Keratinocyte (primary cell): ENCODE measurements around the gene EEF2. TPM values are rescaled to one million over a fixed set of nuclear protein-coding genes. Genes with fewer than 3 reads are reported as not detected.

Source experiments
- DNase-seq: peaks from one replicate; pipeline ENCODE4 v3.0.0-alpha.2; 2011; ENCODE audit warnings: low read depth, missing footprints, low spot score
- FAIRE-seq: peaks from 2 replicates; lab custom pipeline; 2011; peaks lifted over from hg19 to GRCh38; lab: Jason Lieb, UNC
- H2AFZ ChIP-seq: 2 replicates; pipeline ENCODE4 v1.6.0; 2012; ENCODE audit warnings: low read length, control low read depth, inconsistent platforms; ENCODE audit not compliant: control insufficient read depth
- H3K27ac ChIP-seq: 2 replicates; pipeline ENCODE4 v1.5.1; 2011; ENCODE audit warnings: low read length; ENCODE audit not compliant: control insufficient read depth, insufficient read depth
- H3K27me3 ChIP-seq: 3 replicates; pipeline ENCODE4 v1.6.0; 2011; ENCODE audit warnings: low read length; ENCODE audit not compliant: control insufficient read depth, insufficient read depth; ENCODE audit errors: extremely low read depth
- H3K36me3 ChIP-seq, 2 experiments: 2 replicates in 1 of 2; 3 replicates in 1 of 2; pipeline ENCODE4 v1.5.1; 2011; ENCODE audit warnings: low read length in 2 of 2, mild to moderate bottlenecking in 1 of 2; ENCODE audit not compliant: control insufficient read depth in 2 of 2, insufficient read depth in 2 of 2; ENCODE audit errors: extremely low read depth in 1 of 2
- H3K4me1 ChIP-seq: 3 replicates; pipeline ENCODE4 v1.5.1; 2011; ENCODE audit warnings: low read length; ENCODE audit not compliant: control insufficient read depth, insufficient read depth; ENCODE audit errors: extremely low read depth
- H3K4me2 ChIP-seq: 3 replicates; pipeline ENCODE4 v1.6.0; 2011; ENCODE audit warnings: low read depth, low read length; ENCODE audit not compliant: control insufficient read depth, insufficient read depth; ENCODE audit errors: extremely low read depth
- H3K4me3 ChIP-seq, 3 experiments: fragments of 200-600 bp in 1 of 3; sonication (generic) in 1 of 3; 2 replicates in 2 of 3; 3 replicates in 1 of 3; pipeline ENCODE4 v1.5.1; 2011 to 2016; ENCODE audit warnings: low read length in 3 of 3, mild to moderate bottlenecking in 3 of 3, control low read depth in 2 of 3, inconsistent platforms in 1 of 3, low read depth in 1 of 3, mixed read lengths in 1 of 3, mixed run types in 1 of 3, moderate library complexity in 1 of 3; ENCODE audit not compliant: control insufficient read depth in 2 of 3, insufficient read depth in 2 of 3; ENCODE audit errors: extremely low read depth in 1 of 3
- H3K79me2 ChIP-seq: 2 replicates; pipeline ENCODE4 v1.6.0; 2012; ENCODE audit warnings: low read length; ENCODE audit not compliant: control insufficient read depth, insufficient read depth
- H3K9ac ChIP-seq: 3 replicates; pipeline ENCODE4 v1.6.0; 2011; ENCODE audit warnings: low read length; ENCODE audit not compliant: control insufficient read depth, insufficient read depth; ENCODE audit errors: extremely low read depth
- H3K9me1 ChIP-seq: 3 replicates; pipeline ENCODE4 v1.6.0; 2011; ENCODE audit warnings: low read length; ENCODE audit not compliant: control insufficient read depth, insufficient read depth; ENCODE audit errors: extremely low read depth
- H3K9me3 ChIP-seq: 2 replicates; pipeline ENCODE4 v1.5.1; 2012; ENCODE audit warnings: low read depth, low read length; ENCODE audit not compliant: control insufficient read depth
- H4K20me1 ChIP-seq: 3 replicates; pipeline ENCODE4 v1.6.0; 2011; ENCODE audit warnings: low read length; ENCODE audit not compliant: control insufficient read depth, insufficient read depth; ENCODE audit errors: extremely low read depth
- CTCF ChIP-seq, 3 experiments: IDR thresholded peaks in 1 of 3; conservative IDR thresholded peaks in 1 of 3; optimal IDR thresholded peaks in 1 of 3; 2 replicates in 2 of 3; 3 replicates in 1 of 3; pipeline versions ENCODE3 to v1.5.1; 2011; ENCODE audit warnings: low read length in 3 of 3, mild to moderate bottlenecking in 3 of 3, moderate library complexity in 2 of 3, control low read depth in 1 of 3, inconsistent platforms in 1 of 3; ENCODE audit not compliant: insufficient read depth in 2 of 3; ENCODE audit errors: extremely low read depth in 1 of 3
- EZH2 ChIP-seq: IDR thresholded peaks from one replicate; pipeline ENCODE4 v1.6.1; 2012; ENCODE audit warnings: inconsistent platforms, mild to moderate bottlenecking, low read length, moderate library complexity
- dilution Hi-C: fragments of 300-500 bp; cut with MboI; formaldehyde crosslinking; loops from one replicate; pipeline ENCODE4 v1.7.0; 2020; ENCODE audit warnings: low sequenced_read_pairs; ENCODE audit not compliant: extremely low pct_ligation_motif_present
- polyA plus RNA-seq, 5 experiments: library from polyadenylated mRNA; depleted of rRNA in 3 of 5; stranded (reverse) in 3 of 5; stranded (forward) in 1 of 5; unstranded in 1 of 5; fragments of >200 nt; gene quantifications; 1 replicate in 1 of 5; 2 replicates in 3 of 5; 3 replicates in 1 of 5; pipeline versions ENCODE4 v1.2.1 to v1.2.3, GENCODE V29; 2011 to 2012; ENCODE audit warnings: missing spikeins in 2 of 5, low read depth in 1 of 5, low replicate concordance in 1 of 5

The EEF2 gene
- polyA plus RNA-seq, 1 donor (not counting 4 experiments of a cell fraction or from before 2014, with no cell fraction given): 1,193 TPM

DNA sequence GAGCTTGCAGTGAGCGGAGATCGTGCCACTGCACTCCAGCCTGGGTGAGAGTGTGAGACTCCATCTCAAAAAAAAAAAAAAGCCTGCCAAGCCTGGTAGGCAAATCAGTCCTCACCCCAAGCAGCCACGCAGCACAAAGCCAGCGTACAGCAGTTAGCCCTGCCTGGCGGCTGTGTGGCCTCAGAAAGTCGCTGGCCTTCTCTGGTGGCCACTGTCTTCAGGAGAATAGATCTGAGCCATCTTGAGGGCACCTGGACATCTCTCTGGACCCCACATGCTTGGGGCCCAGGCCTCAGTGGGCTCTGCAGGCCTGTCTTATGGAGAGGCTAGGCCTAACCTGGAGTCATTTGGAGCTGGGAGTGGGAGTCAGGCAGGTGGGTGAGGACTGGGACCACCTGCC lies 45.3 kb upstream of the EEF2 start:
- FAIRE-seq: no peak
- peaks cover 6 to 23% of the 10 kb centered on the region in 2 experiments for H3K36me3 ChIP-seq

GRCh38 chr19:4029247-4029614 lies 44.0 kb upstream of the EEF2 start:
- Histone ChIP-seq H3K9me3 (no peaks in the 10 kb centered on the region), H3K27ac (no peak overlapping the region), H3K36me3 (peaks cover 9 to 24% of the 10 kb centered on the region in 2 experiments), H3K9me1 (no peaks in the 10 kb centered on the region), H3K9ac (no peak overlapping the region), H2AFZ (no peak overlapping the region), H3K4me1 (no peaks in the 10 kb centered on the region), H4K20me1 (no peaks in the 10 kb centered on the region), H3K4me2 (no peak overlapping the region), H3K4me3 (no peak overlapping the region), H3K79me2 (no peaks in the 10 kb centered on the region), H3K27me3 (no peaks in the 10 kb centered on the region)
- dilution Hi-C loops: no loop called here
- no peak for DNase-seq
- no peak for FAIRE-seq
- TF ChIP-seq EZH2 (no peak), CTCF (optimal IDR thresholded peaks at IDR 0.05 in 1 of 3, IDR thresholded peaks at IDR 0.05 in 1 of 3, conservative IDR thresholded peaks at IDR 0.05 in 1 of 3; ENCODE audit: extremely low read depth in 1 of 3, insufficient read depth in 2 of 3, low read length in 3 of 3) (no peak)

More for the DNA sequence above, 45.3 kb upstream of the EEF2 start:
- Histone ChIP-seq H3K9ac (no peak overlapping the region), H3K9me1 (no peaks in the 10 kb centered on the region), H3K4me3 (no peak overlapping the region), H3K27ac (no peak overlapping the region), H3K4me2 (no peak overlapping the region), H4K20me1 (no peaks in the 10 kb centered on the region), H3K9me3 (no peaks in the 10 kb centered on the region), H3K4me1 (no peaks in the 10 kb centered on the region), H2AFZ (no peak overlapping the region), H3K79me2 (no peaks in the 10 kb centered on the region), H3K27me3 (no peaks in the 10 kb centered on the region)
- dilution Hi-C loops: no loop called here
- no peak for DNase-seq
- TF ChIP-seq EZH2: no peak
- TF ChIP-seq CTCF (optimal IDR thresholded peaks at IDR 0.05 in 1 of 3, IDR thresholded peaks at IDR 0.05 in 1 of 3, conservative IDR thresholded peaks at IDR 0.05 in 1 of 3; ENCODE audit: extremely low read depth in 1 of 3, insufficient read depth in 2 of 3, low read length in 3 of 3): no peak
